Parathyroid adenoma (tissue), 2 donors: Measurements from ENCODE around the gene SOAT2.

Experiments
- H2AFZ ChIP-seq: fragments of 300-600 bp; sonication (generic); one replicate; pipeline ENCODE4 v1.7.0; 2017; ENCODE audit warnings: antibody characterized with exemption, mild to moderate bottlenecking
- H3K27ac ChIP-seq: fragments of 300-600 bp; sonication (generic); one replicate; pipeline ENCODE4 v1.7.0; 2017
- H3K27me3 ChIP-seq: fragments of 300-600 bp; sonication (generic); one replicate; pipeline ENCODE4 v1.7.0; 2017; ENCODE audit warnings: low read length; ENCODE audit not compliant: control insufficient read depth, insufficient read depth
- H3K36me3 ChIP-seq: fragments of 300-600 bp; sonication (generic); one replicate; pipeline ENCODE4 v1.7.0; 2017; ENCODE audit warnings: low read length; ENCODE audit not compliant: control insufficient read depth, insufficient read depth
- H3K4me1 ChIP-seq: fragments of 300-600 bp; sonication (generic); one replicate; pipeline ENCODE4 v1.7.0; 2017; ENCODE audit warnings: control low read depth
- H3K4me2 ChIP-seq: fragments of 300-600 bp; sonication (generic); one replicate; pipeline ENCODE4 v1.7.0; 2017; ENCODE audit warnings: low read length
- H3K4me3 ChIP-seq: fragments of 300-600 bp; sonication (generic); one replicate; pipeline ENCODE4 v1.7.0; 2017; ENCODE audit warnings: low read depth, low read length
- H3K79me2 ChIP-seq: fragments of 300-600 bp; sonication (generic); one replicate; pipeline ENCODE4 v1.7.0; 2017; ENCODE audit warnings: control low read depth
- H3K9ac ChIP-seq: fragments of 300-600 bp; sonication (generic); one replicate; pipeline ENCODE4 v1.7.0; 2017; ENCODE audit warnings: mild to moderate bottlenecking
- H3K9me3 ChIP-seq: fragments of 300-600 bp; sonication (generic); one replicate; pipeline ENCODE4 v1.7.0; 2017; ENCODE audit warnings: low read length; ENCODE audit not compliant: control insufficient read depth
- TF ChIP-seq, protein P1 (sequence below): fragments of 300-600 bp; sonication (generic); IDR thresholded peaks from one replicate; pipeline ENCODE4 v1.7.0; 2017; ENCODE audit warnings: antibody characterized with exemption, mild to moderate bottlenecking
- donor health status: primary hyperparathyroidism.

Gene SOAT2

DNA sequence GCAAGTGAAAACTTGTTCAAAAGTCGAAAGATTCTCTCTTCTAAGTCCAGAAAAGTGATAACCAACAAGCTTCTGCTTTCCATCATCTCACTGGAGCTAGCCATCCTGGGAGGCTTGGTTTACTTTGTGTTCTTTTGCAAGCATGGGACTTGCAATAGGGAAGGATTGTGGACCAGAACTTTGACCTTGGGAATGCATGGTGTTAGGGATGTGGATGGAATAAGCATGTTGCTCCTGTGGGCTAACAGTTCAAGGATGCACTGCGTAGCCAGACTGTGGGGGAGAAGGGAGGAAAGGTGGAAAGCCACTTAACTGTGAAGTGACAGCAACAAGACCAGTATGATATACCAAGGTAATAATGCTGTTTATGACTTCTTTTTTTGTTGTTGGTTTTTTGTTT, 28.6 kb downstream of the SOAT2 start:
- Histone ChIP-seq H3K79me2 (no peaks in the 10 kb centered on the region), H3K9ac (no peak overlapping the region), H3K27ac (no peak overlapping the region), H3K4me1 (no peaks in the 10 kb centered on the region), H3K4me2 (no peak overlapping the region), H3K36me3 (no peaks in the 10 kb centered on the region), H3K27me3 (no peaks in the 10 kb centered on the region), H3K9me3 (no peaks in the 10 kb centered on the region), H2AFZ (no peak overlapping the region), H3K4me3 (no peak overlapping the region)
- TF ChIP-seq, protein P1, sequence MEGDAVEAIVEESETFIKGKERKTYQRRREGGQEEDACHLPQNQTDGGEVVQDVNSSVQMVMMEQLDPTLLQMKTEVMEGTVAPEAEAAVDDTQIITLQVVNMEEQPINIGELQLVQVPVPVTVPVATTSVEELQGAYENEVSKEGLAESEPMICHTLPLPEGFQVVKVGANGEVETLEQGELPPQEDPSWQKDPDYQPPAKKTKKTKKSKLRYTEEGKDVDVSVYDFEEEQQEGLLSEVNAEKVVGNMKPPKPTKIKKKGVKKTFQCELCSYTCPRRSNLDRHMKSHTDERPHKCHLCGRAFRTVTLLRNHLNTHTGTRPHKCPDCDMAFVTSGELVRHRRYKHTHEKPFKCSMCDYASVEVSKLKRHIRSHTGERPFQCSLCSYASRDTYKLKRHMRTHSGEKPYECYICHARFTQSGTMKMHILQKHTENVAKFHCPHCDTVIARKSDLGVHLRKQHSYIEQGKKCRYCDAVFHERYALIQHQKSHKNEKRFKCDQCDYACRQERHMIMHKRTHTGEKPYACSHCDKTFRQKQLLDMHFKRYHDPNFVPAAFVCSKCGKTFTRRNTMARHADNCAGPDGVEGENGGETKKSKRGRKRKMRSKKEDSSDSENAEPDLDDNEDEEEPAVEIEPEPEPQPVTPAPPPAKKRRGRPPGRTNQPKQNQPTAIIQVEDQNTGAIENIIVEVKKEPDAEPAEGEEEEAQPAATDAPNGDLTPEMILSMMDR: no peak

DNA sequence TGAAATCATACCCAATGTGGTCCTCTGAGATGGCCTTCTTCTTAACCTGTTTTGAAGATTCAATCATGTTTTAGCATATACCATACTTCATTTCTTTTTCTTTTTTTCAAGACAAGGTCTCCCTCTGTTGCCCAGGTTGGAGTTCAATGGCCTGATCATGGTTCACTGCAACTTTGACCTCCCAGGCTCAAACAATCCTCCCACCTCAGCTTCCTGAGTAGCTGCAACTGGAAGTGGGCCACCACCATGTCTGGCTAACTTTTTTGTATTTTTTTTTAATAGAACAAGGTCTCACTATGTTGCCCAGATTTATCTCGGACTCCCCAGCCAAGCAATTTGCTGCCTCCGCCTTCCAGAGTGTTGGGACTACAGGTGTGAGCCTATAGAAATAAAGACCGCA, 30.4 kb downstream of the SOAT2 start:
- Histone ChIP-seq H3K4me1 (no peaks in the 10 kb centered on the region), H3K36me3 (no peaks in the 10 kb centered on the region), H3K9me3 (no peaks in the 10 kb centered on the region), H2AFZ (no peak overlapping the region), H3K4me3 (no peak overlapping the region), H3K27ac (no peak overlapping the region), H3K9ac (no peak overlapping the region), H3K27me3 (no peaks in the 10 kb centered on the region), H3K79me2 (no peaks in the 10 kb centered on the region), H3K4me2 (no peak overlapping the region)
- TF ChIP-seq, protein P1: no peak

DNA sequence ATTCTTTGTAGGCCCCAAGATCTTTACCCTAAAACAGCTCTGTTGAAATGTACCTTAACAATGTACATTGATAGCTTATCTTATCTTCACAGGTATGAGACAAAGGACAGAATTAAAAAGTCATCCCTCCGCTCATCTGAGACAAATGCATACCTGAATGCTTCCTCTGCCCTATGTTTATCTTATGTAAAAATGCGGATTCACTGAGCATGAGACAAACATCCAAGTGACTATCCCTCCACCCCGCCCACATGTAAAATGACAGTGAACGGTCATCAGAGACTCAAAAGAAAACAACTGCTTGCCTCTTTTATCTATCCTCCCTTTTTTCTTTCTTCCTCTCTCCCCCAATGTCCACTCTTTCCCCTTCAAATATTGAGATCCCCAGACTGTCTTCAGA, 40.1 kb downstream of the SOAT2 start:
- H3K9me3 ChIP-seq: no peaks in the 10 kb centered on the region
- no peaks in the 10 kb centered on the region for H3K79me2 ChIP-seq
- H3K4me2 ChIP-seq: peak overlapping the region; percentile 22
- H2AFZ ChIP-seq: peak overlapping the region; percentile 19
- H3K27ac ChIP-seq: no peak overlapping the region
- no peaks in the 10 kb centered on the region for H3K4me1 ChIP-seq
- TF ChIP-seq, protein P1: no peak
- H3K4me3 ChIP-seq: no peak overlapping the region
- no peak overlapping the region for H3K9ac ChIP-seq
- H3K36me3 ChIP-seq: no peaks in the 10 kb centered on the region
- no peaks in the 10 kb centered on the region for H3K27me3 ChIP-seq

DNA sequence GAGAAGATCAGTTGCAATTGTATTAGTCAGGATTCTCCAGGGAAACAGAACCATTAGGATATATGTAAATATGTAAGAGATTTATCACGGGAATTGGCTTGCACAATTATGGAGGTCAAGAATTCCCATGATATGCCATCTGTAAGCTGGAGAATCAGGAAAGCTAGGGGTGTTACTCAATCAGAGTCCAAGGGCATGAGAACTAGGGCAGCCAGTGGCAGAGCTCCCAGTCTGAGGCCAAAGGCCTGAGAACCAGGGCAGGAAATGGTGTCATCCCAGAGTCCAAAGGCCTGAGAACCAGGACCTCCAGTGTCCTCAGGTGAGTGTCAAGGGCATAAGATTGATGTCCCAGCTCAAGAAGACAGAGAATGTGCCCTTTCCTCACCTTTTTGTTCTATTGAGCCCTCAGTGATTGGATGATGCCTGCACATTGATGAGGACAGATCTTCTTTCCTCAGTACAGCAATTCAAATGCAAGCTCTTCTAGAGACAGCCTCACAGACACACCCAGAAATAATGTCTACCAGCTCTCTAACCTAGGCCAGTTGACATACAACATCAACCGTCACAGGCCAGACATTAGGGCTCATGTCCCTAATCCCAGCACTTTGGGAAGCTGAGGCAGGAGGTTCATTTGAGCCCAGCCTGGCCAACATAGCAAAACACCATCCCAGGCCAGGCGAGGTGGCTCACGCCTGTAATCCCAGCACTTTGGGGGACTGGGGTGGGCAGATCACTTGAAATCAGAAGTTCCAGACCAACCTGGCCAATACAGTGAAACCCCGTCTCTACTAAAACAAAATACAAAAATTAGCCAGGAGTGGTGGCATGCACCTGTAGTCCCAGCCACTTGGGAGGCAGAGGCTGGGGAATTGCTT, 42.3 kb downstream of the SOAT2 start:
- TF ChIP-seq, protein P1: no peak

DNA sequence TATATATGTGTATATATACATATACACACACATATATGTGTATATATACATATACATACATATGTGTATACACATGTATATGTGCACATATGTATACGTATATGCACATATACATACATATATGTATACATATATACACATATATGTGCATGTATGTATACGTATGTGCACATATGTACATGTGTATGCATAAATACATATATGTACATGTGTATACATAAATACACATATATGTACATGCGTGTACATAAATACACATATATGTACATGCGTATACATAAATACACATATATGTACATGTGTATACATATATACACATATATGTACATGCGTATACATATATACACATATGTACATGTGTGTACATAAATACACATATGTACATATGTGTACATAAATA, 43.9 kb downstream of the SOAT2 start:
- no peaks in the 10 kb centered on the region for H3K79me2 ChIP-seq
- no peaks in the 10 kb centered on the region for H3K4me1 ChIP-seq
- no peak overlapping the region for H3K9ac ChIP-seq
- H3K27me3 ChIP-seq: no peaks in the 10 kb centered on the region
- H3K9me3 ChIP-seq: no peaks in the 10 kb centered on the region
- no peaks in the 10 kb centered on the region for H3K36me3 ChIP-seq
- TF ChIP-seq, protein P1: no peak
- H3K4me3 ChIP-seq: no peak overlapping the region
- no peak overlapping the region for H3K4me2 ChIP-seq
- no peak overlapping the region for H3K27ac ChIP-seq
- H2AFZ ChIP-seq: no peak overlapping the region

More for the DNA sequence above, 42.3 kb downstream of the SOAT2 start:
- no peak overlapping the region for H3K4me2 ChIP-seq
- H3K9me3 ChIP-seq: no peaks in the 10 kb centered on the region
- no peaks in the 10 kb centered on the region for H3K36me3 ChIP-seq
- H3K27ac ChIP-seq: no peak overlapping the region
- H3K4me1 ChIP-seq: no peaks in the 10 kb centered on the region
- H3K9ac ChIP-seq: no peak overlapping the region
- H3K4me3 ChIP-seq: no peak overlapping the region
- H2AFZ ChIP-seq: peak overlapping the region; percentile 44
- H3K79me2 ChIP-seq: no peaks in the 10 kb centered on the region
- H3K27me3 ChIP-seq: no peaks in the 10 kb centered on the region
